NCI-H510A (cell line): ENCODE results near the gene BBS9.

ENCODE experiments used
- DNase-seq: peaks from one replicate; lab custom pipeline; 2025; lab: John Stamatoyannopoulos, UW

The BBS9 gene

DNA sequence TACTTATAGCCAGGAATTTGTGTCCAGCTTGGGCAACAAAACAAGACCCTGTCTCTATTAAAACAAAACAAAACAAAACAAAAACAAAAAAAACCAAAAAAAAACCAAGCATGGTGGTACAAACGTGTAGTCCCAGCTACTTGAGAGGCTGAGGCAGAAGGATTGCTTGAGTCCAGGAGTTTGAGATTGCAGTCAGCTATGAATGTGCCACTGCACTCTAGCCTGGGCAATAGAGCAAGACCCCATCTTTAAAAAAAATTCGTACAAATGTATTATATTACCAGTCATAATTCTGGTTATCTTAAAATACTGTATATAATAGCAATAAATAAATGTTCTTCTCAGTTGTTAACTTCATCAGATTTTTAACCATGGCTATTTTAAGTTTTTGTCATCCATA, 2.3 kb upstream of the BBS9 start:
- DNase-seq: no peak

- no peak for DNase-seq
Measured at GRCh38 chr7:33128631-33128989, 754 bp upstream of the BBS9 start.

GRCh38 chr7:33129806-33130153, 416 bp downstream of the BBS9 start:
- no peak for DNase-seq

- no peak for DNase-seq
Measured at GRCh38 chr7:33130184-33130583, 820 bp downstream of the BBS9 start.

GRCh38 chr7:33137103-33137502, 7.7 kb downstream of the BBS9 start:
- DNase-seq: no peak

GRCh38 chr7:33142585-33142984, 13.2 kb downstream of the BBS9 start:
- DNase-seq: no peak

DNA sequence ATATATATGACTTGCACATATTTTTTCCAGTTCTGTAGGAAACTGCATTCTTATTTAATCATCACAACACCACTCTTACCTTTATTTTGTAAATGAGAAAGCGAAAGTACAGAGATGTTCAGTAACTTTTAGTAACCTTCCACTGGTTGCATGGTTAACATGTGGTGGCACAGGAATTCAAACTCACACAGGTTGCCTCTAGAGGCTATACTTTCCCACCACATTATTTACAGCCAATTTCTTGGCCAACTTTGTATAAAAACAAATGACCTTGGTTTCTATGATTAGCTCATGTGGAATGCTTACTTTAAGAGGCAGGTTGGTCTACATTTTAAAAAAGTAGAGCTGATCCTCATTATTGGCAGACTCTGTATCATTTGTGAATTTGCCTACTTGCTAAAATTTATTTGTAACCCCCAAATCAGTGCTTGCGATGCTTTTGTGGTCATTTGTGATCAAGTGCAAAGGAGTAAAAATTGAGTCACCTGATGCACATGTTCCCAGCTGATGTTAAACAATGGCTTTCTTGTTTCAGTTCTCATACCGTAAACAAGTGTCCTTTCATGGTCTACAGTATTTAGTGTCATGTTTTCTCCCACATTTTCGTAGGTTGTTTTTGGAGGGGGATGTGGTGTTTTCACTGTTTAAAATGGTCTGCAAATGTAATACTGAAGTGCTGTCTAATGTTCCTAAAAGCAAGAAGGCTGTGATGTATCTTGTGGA, 14.8 kb downstream of the BBS9 start:
- DNase-seq: no peak

GRCh38 chr7:33145156-33145555, 15.8 kb downstream of the BBS9 start:
- DNase-seq: no peak

DNA sequence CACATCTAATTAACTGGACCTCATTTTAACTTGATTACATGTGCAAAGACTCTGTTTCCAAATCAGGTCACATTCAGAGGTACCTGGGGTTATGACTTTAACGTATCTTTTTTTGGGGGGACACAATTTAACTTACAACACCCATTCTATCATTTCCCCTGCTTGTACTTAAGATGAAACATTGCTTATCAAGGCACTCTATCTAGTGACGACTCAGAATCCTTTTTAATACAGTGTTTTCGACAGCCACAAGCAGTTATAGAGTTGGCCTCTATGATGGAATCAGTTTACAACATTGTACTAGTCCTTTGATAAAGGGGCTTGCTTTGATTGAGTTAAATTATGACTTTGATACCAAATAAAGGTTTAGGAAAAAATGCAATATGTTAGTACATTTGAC, 22.7 kb downstream of the BBS9 start:
- DNase-seq: no peak

- DNase-seq: no peak
Measured at GRCh38 chr7:33155811-33156210, 26.4 kb downstream of the BBS9 start.

- DNase-seq: no peak
Measured at GRCh38 chr7:33156441-33156840, 27.1 kb downstream of the BBS9 start.

GRCh38 chr7:33157311-33157710, 27.9 kb downstream of the BBS9 start:
- DNase-seq: no peak

DNA sequence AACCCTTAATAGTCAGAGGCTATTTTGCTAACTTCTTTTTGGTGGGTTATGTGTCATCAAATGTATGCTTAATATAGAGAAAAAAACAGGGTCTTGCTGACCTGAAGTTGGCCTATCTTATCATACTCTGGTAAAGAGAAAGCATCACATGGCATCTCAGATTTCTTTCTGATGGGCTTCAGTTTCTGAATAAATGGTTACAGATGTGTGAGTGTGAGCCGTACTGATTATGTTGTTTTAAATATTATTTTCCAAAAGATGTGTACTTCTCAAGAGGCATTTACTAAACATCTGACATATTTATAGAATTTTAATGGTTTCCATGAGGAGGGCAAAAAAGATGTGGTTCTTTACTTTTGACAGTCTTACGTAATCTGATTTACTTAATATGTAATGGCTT, 28.4 kb downstream of the BBS9 start:
- no peak for DNase-seq

DNA sequence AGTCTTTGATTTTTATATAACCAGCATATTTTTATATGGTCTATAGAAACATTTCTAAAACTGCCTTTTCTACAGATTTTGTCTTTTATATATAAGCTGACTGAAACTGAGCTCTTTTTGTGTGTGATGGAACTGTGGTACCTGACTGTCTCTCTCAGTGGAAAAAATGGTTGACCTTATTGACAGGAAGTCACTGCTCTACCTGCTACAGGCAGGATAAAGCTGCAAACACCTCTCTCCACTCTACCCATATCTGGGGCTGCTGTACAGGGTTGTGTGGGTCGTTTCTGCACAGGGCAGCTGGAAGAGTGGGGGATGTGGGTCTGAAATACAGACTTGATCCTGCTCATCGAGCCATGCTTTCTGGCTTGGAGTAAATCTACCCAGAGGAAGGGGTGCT, 48.5 kb downstream of the BBS9 start:
- DNase-seq: no peak

GRCh38 chr7:33179519-33179918, 50.2 kb downstream of the BBS9 start:
- DNase-seq: no peak

DNA sequence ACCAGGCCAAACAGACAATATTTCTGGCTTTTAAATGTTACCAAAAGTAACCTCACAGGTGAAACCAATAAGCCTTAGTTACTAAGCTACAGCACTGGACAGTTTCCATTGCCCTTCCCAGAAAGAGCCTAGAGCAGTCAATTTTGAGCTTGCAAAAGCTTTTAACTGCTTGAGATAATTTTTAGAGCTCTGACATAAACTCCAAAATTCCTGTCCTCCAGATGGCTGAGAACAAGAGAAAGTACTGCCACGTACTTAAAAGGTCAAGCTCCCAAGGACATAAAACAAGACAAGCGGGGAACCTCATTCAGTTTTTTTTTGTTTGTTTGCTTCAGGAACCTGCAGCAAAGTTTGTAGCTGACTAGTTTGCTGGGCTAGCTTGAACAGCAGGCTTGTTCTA, 54.1 kb downstream of the BBS9 start:
- DNase-seq: no peak

DNA sequence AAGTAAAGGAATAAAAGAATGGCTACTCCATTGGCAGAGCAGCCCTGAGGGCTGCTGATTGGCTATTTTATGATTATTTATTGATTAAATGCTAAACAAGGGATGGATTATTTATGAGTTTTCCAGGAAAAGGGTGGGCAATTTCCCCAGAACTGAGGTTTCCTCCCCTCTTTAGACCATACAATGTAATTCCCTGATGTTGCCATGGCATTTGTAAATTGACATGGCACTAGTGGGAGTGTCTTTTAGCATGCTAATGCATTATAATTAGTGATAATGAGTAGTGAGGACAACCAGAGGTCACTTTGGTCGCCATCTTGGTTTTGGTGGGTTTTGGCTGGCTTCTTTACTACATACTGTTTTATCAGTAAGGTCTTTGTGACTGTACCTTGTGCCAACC, 55.5 kb downstream of the BBS9 start:
- no peak for DNase-seq

- no peak for DNase-seq
Measured at GRCh38 chr7:33185786-33186185, 56.4 kb downstream of the BBS9 start.

DNA sequence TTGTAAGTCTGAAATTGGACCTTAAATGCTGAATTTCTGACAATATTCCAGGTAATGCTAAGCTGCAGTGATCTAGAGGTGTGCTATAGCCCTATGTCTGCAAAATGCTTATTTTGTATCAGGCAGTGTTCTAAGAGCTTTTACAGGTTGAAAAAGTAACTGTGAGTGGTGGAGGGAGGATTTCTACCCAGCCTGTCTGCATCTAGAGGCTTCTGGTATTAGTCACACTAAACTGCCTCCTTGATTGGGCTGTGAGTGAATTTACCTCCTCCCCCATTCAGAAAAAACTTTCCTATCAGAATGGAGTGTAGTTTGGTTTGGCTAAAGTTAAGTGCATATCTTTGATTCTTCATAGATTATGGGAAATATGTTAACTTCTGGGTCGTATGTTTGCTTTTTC, 56.8 kb downstream of the BBS9 start:
- no peak for DNase-seq

DNA sequence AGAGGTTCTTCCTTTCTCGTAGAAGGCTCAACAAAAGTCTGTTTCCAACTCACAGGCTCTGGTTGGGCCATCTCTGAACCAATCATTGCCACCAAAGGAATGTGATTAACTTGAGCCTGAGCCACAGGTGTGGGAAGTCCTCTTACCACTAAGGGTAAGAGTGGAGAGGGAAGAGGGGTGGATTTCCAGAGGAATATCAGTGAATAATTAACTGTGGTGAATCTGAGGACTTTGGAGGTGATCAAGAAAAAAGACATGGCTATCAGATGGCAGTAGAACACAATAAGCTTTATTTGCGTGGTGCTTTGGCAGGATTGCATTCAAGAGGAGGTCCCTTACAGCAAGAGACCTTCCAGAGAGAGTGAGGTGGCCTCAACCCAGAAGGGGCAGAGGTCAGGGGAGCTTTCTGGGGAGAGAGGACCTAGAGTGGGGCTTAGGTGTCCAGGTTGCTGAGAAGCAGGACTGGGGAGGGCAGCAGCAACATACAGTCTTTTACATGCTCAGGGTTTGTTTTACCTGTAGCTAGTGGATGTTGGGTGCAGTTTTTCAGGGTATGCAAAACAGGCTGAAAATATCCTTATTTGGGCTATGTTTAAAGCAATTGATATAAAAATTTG, 61.4 kb downstream of the BBS9 start:
- no peak for DNase-seq

DNA sequence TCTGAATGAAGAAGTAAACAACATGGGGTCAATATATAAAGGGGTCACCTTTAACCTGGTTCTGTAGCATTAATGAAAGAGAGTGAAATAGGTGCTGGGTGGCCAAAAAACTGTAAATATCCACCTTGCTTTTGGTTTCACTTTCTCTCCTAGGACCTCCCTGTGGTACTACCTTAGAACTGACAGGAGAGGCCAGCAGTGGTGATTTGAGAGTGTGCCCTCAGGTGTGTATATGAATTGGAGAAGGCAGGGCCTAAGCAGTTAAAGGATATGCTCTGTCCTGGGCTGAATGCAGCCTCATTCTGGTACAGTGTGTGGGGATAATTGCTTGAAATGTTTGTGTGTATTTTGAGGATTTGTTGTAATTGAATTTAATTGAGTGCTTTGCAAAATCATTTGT, 62.0 kb downstream of the BBS9 start:
- DNase-seq: no peak

- DNase-seq: no peak
Measured at GRCh38 chr7:33192695-33193291, 63.4 kb downstream of the BBS9 start.

DNA sequence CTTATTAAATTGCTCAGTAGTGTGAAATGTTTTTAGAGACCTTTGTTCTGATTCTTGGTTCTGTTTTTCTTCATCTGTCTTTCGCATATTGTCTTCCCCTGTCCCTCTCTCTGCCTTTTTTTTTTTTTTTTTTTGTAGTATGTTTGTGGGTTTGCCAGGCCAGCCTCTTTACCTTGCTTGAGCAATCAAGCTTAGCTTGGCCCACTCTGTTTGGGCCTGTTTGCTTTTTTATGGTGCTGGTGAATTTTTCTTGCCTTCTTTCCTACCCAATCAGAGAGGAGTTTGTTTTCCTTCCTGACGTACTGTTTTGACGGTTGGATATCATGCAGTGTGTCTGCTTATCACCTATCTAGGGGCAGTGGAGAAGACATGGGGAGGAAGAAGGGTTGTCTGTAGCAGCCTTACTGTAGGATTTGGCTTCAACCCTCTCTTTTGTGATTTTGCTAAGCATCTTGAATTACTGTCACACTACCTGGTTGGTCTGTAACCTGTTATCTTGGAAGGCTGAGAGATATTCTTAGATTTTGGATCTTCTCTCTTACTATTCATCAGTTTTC, 64.0 kb downstream of the BBS9 start:
- DNase-seq: no peak

DNA sequence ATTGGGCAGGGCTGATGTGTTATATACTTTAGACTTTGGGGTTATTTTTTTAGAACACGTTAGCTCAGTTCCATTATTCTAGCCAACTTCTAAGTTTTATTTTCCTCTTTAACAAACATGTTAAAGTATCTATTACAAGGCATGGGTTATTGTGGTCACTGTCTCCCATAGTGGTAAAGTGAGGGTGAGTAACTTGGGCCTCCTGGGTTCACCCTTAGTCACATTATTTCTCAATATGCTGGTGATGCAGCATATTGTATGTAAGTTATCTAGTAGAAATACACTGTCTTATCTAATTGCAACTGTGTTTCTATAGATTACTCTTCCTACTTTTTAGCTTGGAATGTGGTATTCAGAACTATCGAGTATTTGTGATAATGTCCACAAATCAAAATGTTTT, 65.9 kb downstream of the BBS9 start:
- DNase-seq: no peak
